GM18502 (cell line): Measurements from ENCODE around the gene RAB11FIP3.
"Not testable (repeated sequence)": the region's sequence is repeated elsewhere in the genome, so short reads cannot be mapped to it uniquely, and the experiment has no call there.

Source experiments
- ATAC-seq: cut with Tn5 transposase; IDR thresholded peaks from one replicate; pipeline ENCODE4 v1.9.1; 2021; ENCODE audit warnings: mild to moderate bottlenecking; ENCODE audit not compliant: unreplicated experiment, poor library complexity

RAB11FIP3 gene

GRCh38 chr16:425082-425718, at the start of gene RAB11FIP3:
Gene RAB11FIP3 (plus strand): TSS chr16:425649. CDS start chr16:426007, 358 bp downstream.
- peak; percentile 87 for ATAC-seq

DNA sequence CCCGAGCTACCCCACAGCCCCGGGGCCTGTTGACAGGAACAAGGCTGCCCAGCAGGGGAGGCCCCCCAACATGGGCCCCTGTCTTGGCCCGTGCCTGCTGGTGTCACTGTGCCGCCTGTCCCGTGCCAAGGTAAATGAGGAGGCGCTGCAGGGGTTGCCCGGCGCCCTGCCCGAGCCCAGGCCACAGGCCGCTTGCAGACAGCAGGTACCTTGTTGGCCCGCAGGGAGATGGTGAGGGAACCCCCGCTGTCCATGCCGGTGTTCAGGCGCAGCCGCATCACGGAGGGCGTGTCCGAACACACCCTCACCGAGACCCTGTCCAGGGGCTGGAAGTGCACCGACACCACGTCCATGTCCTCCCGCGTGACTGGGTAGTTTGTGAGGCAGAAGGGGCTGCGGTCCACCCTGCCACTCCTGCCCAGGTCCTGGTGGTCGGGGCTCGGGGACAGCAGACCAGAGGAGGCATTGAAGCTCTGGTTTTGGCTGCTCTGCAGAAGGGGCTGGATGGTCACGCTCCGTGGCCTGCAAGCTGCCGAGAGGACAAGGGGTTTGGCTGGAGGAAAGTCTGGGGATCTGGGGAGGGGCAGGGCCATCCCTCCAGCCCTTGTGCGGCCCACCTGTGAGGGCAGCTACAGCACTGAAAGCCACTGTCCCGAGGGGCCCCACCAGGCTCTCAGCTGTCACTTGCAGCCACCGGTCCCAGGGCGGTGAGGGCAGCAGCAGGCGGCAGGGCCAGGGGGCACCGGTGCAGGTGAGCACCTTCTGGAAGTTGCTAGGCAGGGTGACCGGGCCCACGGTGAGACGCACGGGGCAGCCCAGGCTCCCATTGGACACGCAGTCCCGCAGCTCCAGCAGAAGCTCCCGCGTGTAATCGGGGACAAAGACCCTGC, 49.3 kb upstream of the RAB11FIP3 start:
- no peak for ATAC-seq

- ATAC-seq: no peak
These were observed 48.5 kb upstream of the RAB11FIP3 start for GRCh38 chr16:376817-377418.

GRCh38 chr16:377419-377951, 48.0 kb upstream of the RAB11FIP3 start:
- no peak for ATAC-seq

GRCh38 chr16:378113-378820, 47.2 kb upstream of the RAB11FIP3 start:
- ATAC-seq: not testable (repeated sequence)

- ATAC-seq: no peak
These were observed 46.6 kb upstream of the RAB11FIP3 start for GRCh38 chr16:378821-379182.

- no peak for ATAC-seq
These were observed 46.1 kb upstream of the RAB11FIP3 start for GRCh38 chr16:379183-379960.

- no peak for ATAC-seq
These were observed 45.3 kb upstream of the RAB11FIP3 start for GRCh38 chr16:379961-380761.

GRCh38 chr16:380762-381011, 44.8 kb upstream of the RAB11FIP3 start:
- no peak for ATAC-seq

DNA sequence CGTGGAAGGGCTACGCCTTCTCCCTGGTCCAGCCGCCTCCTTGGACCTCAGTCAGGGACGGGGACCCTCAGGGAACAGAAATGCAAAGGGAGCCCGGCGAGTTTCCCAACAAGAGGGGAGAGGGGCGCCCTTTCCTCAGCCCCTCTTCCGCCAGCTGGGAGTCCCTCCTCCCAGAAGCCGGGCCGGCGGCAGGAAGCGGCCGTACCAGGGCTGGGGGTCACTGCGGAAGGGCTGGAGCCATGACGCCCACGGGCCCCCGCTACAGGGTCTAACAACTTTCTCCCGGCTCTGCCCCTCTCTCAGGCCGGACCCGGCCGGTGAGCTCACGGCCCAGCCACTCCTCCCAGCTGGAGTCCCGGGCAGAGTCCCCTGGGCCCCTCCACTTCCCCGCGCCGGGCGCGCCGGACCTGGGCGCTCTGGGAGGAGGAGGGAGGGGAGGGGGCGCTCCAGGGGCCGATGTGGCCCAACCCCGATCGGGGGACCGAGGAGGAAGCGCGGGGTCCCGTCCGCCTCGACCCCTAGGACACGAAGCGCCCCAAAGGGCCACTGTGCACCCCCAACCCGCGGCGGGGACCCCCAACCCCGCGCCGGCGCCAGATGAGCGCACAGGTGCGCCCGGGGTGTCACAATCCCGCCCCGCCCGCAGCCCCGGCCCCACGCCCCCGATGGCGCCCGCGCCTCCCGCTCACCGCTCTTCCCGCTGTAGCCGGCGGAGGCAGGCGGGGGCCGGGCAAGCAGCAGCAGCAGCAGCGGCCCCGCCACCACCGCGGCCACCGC, 44.2 kb upstream of the RAB11FIP3 start:
- peak; percentile 11 for ATAC-seq

DNA sequence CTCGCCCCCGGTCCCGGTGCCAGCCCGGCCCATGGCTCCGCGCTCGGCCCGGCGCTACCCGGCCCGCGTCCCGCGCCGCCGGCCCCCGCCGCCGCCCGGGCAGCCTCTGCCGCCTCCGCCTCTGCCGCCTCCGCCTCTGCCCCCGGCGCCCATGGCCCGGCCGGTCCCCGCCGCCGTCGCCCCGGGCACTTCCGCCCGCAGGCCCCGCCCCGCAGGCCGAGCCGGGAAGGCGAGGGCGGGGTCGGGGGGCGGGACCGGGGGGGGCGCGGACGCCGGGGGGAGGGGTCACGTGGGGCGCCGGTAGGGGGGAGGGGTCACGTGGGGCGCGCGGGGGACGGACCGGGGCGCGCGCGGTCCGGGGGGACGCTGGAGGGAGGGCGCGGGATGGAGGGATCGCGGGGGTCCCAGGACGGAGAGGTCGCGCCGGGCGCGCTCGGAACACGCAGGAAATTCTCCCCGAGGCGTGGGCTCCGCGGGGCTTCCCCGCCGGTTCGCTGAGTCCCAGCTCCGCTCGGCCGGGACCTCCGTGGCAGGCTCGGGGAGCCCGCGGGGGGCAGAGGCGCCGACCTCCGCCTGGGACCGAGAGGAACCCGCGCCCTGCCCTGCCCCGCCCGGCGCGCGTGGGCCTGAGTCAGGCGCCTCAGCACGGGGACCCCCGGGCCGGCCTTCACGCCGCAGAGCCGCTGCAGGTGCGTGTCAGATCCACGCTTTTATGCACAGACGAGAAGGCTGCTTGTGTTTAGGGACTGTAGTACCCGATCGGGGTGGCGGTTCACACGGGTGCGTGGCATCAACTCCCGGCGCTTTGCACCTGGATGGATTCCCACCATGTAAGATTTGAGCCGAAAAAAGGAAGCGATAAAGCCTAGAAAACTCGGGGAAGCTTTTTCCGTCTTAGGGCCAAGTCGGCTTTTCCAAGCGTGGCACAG, 43.4 kb upstream of the RAB11FIP3 start, which contains the start of gene PGAP6:
Gene PGAP6 (minus strand): TSS at position 190 of the 929 bp plus-strand sequence. CDS start 157 bp downstream, at position 33.
- peak; percentile 64 for ATAC-seq

- ATAC-seq: no peak
These were observed 42.0 kb upstream of the RAB11FIP3 start for GRCh38 chr16:383326-384051.

DNA sequence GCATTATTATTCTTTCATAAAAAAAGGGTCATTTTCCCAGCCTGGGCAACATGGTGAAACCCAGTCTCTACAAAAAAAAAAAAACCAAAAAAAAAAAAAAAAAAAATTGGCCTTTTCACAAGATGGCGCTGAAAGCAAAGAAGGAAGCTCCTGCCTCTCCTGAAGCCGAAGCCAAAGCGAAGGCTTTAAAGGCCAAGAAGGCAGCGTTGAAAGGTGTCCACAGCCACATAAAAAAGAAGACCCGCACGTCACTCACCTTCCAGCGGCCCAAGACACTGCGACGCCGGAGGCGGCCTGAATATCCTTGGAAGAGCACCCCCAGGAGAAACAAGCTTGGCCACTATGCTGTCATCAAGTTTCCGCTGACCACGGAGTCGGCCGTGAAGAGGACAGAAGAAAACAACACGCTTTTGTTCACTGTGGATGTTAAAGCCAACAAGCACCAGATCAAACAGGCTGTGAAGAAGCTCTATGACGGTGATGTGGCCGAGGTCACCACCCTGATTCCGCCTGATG, 38.8 kb upstream of the RAB11FIP3 start:
- no peak for ATAC-seq

DNA sequence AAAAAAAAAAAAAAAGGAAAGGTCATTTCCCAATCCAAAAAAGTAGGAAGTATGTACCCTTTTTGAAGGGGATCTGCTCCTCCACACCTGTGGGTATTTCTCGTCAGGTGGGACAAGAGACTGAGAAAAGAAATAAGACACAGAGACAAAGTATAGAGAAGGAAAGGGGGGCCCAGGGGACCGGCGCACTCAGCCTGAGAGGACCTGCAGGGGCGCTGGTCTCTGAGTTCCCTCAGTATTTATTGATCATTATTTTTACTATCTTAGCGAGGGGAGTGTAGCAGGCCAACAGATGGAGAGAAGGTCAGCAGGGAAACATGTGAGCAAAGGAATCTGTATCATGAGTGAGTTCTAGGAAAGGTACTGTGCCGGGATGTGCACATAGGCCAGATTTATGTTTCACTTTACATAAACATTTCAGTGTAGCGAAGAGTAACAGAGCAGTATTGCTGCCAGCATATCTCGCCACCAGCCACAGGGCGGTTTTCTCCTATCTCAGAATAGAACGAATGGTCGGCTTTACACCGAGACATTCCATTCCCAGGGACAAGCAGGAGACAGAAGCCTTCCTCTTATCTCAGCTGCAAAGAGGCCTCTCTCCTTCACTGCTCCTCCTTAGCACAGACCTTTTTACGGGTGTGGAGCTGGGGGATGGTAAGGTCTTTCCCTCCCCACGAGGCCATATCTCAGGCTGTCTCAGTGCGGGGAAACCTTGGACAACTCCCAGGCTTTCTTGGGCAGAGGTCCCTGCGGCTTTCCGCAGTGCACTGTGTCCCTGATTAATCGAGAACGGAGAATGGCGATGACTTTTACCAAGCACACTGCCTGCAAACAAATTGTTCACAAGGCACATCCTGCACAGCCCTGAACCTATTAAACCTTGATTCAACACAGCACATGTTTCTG, 37.4 kb upstream of the RAB11FIP3 start:
- not testable (repeated sequence) for ATAC-seq

DNA sequence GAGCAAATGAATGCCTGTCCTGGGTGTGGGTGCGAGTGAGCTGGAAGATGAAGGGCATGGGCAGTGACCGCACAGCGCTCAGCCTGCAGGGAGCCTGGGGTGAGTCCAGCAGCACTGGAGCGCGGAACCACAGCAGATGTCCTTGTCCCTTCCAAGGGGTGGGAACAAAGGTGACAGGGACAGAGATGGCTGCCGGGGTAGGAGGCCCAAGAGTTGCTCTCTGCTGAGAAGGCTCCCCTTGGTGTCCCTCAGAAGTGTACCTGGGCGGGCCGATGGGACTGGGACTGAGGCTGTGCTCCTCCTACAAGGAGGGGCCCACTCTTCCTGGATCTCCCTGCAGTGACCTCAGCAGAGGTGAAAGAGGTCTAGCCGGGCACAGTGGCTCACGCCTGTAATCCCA, 36.1 kb upstream of the RAB11FIP3 start:
- ATAC-seq: no peak
